Measurements from ENCODE around the gene SPINT1.
A peak's percentile ranks its signal among the peaks of the same experiment; 100 is the strongest.
"Not testable (repeated sequence)": the region's sequence is repeated elsewhere in the genome, so short reads cannot be mapped to it uniquely, and the experiment has no call there.

The SPINT1 gene

DNA sequence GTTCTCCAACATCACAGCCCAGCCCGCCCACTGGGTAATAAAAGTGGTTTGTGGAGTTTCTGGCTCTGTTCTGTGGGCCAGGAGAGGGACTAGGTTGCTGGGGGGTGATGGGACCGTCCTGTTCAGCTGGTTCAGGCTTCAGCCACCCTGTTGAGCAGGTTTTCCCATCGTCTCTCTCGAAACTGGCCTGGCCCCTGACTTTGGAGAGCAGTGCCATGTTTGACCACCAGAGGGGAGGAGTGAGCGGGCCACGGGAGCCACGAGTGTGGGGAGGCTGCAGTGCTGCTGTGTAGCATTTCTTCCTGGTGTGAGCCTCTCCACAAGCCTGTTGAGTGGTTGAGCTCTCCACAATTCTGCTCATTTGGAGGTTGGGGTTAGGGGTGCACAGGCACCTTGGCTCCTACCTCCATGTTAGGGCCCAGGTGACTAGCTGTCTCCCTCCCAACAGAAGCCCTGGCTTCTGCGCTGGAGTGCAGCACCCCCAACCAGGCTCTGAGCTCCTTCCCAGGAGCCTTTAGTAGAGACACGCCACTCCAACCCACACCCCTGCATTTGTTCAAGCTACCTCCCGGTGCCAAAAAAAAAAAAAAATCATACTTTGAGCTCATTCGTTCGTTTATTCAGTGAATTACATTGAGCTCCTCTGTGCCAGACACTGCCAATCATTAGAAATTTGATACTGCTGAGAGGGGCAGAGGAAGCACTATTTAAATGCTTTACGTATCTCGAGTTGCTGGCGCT, 13.9 kb downstream of the SPINT1 start:
- DNase-seq = peak in 40 of 51 donors; percentile 4 to 81 (median 30)

- no peak for DNase-seq
Observed at GRCh38 chr15:40858706-40859105, 14.9 kb downstream of the SPINT1 start.

DNA sequence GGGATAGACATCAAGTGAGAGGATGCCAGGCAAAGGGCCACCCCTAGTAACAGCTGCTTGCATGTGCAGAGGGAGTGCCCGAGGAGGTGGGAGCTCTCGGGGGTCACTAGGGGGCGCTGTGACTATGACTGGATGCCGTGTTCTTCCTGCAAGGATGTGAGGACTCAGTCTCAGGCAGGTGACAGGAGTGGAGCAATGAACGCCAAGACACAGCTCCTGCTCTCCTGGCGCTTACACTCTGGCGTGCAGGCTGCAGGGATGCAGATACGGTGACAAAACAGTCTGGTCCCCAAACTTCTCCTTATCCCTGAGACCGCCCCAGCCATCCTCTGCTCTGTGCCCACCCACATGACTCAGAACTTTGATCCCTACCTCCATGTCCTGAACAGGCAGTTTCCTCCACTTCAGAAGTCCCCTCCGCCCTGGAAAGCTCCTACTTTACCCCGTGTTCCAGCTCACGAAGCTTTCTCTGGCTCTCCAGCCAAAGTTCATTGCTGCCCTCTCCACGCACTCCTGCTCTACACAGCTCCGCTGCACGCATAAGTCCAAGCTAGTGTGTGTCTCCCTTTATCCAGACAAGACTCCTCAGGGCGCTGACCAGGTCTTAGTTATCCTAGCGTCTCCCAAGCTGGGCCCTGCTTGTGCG, 15.5 kb downstream of the SPINT1 start:
- peak in 38 of 51 donors; percentile 3 to 67 (median 28) for DNase-seq

DNA sequence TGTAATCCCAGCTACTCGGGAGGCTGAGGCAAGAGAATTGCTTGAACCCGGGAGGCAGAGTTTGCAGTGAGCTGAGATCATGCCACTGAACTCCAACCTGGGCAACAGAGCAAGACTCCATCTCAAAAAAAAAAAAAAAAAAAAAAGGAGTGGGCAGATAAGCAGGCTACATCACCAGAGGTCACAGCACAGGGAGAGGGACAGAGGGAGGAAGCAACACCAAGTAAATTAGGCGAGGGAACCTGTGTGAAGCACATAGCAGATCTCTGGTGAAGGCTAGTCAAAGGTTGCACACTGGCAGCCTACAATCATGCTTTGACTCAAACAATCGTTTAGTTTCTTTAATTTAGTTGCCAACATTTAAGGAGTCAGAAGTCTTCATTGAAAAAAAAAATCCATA, 17.3 kb downstream of the SPINT1 start:
- DNase-seq = not testable (repeated sequence)

DNA sequence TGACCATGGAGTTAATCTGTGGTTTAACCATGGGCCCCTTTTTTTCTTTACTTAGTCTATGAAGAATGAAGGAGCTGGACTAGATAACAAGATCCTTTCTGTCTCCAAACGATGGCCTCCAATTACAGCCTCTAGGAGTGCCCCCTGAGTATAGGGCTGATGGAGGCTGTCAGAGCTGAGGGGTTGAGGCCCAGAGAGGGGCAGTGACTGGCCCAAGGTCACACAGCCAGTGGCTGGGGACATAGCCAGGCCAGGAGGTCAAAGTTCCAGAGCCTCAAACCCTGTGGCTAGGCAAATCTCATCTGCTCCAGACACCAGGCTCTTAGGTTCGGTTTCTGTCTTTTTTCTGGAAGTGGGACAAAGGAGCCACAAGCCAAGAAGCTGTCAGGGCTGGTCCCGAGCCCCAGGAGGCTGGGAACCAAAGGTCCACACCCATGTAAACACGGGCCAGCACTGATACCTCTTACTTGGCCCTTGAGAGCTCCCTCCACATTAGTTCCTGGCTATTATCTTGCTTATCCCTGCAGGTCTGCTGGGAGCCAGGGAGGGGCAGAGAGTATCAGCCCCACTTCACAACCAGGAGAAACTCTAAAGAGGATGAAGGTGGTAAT, 19.9 kb downstream of the SPINT1 start:
- DNase-seq = no peak

GRCh38 chr15:40867199-40867598, 23.4 kb downstream of the SPINT1 start:
- no peak for DNase-seq

DNA sequence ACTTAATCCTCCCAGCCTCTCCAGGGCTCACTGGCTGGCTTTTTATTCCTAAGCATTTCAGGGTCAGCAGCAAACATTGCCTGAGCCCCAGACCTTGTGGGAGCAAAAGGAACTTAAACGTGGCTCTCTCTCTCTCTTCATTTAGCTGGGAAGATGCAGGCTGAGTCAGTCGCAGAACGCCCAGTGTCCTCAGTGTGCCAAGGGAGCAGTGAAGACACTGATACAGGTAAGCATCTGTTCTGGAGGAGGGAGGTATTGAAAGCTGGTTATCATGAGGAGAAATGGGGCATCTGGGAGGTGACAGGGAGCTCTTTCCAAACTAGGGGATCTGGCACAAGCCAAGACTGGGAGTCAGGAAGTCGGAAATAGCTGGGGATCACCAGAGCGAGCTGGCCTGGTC, 25.8 kb downstream of the SPINT1 start:
- no peak for DNase-seq

- no peak for DNase-seq
Observed at GRCh38 chr15:40870716-40871115, 26.9 kb downstream of the SPINT1 start.

DNA sequence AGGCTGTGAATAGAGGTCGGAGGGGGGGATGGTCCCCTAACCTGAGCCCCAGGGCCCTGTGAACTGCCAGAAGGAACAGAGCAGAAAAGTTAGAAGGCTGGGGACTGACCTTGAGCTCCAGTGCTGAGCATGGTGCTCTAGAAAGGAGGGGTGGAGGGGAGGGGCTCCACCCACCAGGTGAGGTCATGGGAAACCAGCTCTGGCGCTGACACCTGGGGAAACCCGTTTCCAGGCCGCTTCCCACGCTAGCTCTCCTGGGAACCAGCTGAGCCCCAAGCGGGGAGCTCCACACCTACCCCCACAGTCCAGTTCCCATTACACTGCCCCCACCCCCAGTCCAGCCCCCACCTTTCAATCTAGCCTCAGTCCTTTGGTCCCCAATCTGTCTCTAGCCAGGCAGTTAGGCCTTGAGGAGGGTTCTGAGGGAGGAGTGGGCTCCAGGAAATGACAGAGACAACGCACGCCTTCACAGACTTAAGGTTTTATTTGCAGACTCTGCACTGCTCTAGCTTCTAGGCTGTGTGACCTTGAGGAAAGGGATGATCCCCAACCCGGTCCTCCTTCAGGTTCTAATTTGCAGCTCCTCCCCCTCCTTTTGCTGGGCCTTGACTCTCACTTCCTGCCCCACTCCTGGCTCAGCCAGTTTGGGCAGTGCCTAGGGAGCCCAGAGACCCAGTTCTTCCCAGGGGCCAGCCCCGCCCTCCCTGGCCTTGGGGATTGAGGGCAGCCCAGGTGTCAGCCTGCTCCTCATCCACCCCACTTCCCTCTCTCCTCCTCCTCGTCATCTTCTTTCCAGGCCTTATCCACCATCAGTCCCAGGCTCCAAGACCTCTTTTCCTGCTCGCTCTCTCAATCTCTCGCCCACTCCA, 28.1 kb downstream of the SPINT1 start:
- no peak for DNase-seq

DNA sequence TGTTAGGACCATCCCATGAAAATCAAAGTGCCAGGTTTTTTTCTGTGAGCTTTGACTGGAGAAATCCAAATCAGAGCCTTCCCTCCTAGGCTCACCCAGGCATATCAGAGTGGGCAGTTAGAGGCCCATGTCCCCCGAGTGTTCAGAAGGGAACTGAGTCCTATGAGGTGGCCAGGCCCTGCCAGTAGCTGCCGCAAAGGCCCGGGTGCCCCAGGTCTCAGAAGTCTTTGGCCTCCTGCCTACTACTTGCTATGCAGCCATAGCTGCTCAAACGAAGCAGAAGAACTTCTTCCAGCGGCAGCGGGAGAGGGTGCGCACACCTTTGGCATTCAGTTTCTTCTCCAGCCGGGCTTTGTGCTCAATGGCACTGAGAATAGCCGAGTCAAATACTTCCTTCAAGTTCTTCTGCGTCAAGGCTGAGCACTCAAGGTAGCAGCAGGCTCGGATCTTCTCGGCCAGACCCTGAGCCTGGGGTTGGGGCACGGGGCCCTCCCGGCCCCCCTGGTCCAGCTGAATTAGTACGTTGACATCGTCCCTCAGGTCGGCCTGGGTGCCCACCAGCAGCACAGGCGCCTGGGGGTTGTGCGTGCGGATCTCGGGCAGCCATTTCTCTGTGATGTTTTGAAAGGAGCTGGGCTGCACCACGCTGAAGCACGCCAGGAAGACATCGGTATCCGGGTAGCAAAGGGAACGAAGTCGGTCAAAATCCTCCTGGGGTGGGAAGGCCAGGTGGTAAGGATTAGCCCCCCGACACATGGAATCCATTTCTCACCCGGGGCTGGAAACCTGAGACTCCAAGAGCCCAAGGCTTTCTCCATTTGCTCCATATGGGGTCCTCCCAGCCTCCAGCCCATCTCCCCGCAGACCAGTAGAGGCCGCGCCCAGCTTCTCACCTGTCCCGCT, 29.2 kb downstream of the SPINT1 start:
- no peak for DNase-seq

- peak in 24 of 51 donors; percentile 3 to 41 (median 12) for DNase-seq
Observed at GRCh38 chr15:40873694-40874561, 30.1 kb downstream of the SPINT1 start, which contains the start of gene RHOV. TSS of gene RHOV (minus strand) at chr15:40874234. CDS start at chr15:40874139, 95 bp downstream.

- DNase-seq = no peak
Observed at GRCh38 chr15:40875991-40876730, 32.3 kb downstream of the SPINT1 start.

DNA sequence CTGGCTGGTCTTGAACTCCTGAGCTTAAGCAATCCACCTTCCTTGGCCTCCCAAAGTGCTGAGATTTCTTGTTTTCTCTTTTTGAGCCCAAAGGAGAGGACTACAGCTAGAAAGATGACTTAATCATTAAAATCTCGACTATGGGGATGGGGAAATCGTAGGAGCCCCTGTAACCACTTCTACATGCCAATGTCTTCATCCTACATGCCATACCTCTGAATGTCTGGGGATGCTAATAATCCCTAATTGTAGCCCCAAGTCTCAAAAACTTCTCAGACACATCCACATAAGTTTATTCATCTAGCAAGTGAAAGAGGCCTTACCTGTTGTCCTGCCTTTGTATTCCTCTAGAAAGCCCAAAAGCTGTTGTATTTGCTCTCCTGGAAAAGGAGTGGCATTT, 33.8 kb downstream of the SPINT1 start:
- no peak for DNase-seq

DNA sequence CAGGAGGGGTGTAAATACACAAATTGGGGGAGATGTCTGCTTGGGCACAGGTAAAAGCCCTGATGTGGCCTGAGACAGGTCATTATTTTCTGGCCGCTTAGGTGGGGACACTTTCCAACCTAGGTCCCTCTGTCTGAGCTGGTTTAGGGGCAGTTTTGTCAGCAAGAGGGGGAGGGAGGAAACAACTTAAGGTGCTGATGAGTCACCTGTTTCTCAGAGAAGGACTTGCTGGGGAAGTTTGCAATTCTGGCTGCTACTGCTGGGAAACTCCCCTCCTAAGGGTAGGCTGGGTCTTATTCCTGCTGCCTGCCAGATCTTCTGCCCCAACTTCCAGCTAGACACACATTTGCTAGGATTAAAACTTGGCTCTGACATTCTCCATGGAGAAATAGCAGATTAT, 34.9 kb downstream of the SPINT1 start:
- no peak for DNase-seq

- DNase-seq = no peak
Observed at GRCh38 chr15:40879609-40880008, 35.8 kb downstream of the SPINT1 start.

DNA sequence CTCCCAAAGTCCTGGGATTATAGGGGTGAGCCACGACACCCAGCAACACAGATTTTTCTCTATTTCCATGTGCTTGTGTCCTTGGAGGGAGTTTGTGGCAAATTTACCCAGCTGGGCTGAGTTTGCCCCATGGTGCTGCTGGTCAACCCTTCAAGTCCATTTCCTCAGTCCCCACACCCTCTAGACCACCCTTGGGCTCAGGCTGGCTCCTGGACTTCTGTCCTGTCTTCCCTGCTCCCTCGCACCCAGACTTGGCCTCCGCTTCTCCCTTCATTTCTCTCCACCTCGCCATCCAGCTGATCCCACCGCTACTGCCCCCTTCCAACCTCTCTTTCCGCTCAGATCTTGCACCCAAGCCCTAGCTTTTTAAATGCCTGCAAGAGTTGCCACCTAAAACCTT, 37.5 kb downstream of the SPINT1 start:
- DNase-seq = no peak

- no peak for DNase-seq
Observed at GRCh38 chr15:40886586-40886985, 42.7 kb downstream of the SPINT1 start.

DNA sequence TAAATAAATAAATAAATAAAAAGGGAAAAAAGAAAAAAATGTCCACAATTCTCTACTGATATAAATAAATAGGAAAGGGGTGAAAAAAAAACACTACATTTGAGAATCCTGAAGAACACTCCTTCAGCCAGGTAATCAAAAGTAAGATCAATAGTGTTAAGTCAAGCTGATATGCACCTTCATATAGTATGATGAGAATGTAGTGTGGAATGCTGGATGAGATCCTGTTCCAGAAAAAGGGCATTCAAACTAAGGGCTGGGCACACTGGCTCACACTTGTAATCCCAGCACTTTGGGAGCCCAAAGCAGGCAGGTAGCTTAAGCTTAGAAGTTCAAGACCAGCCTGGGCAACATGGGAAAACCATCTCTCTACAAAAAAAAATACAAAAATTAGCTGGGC, 45.3 kb downstream of the SPINT1 start:
- DNase-seq = no peak

DNA sequence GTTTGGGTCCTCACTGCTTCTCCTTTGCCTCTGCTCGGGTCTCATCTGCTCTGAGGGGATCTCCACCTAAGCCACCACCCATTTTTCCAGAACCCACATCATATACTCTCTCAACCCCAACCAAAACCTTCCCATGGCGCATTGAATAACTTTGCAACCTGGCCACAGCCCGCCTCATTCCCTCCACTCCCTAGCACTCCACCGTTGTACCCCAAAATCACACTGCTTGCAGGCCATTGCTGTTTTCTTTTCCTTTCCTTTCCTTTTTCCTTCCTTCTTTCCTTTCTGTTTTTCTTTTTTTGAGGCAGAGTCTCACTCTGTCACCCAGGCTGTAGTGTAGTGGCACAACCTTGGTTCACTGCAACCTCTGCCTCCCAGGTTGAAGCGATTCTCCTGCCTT, 47.3 kb downstream of the SPINT1 start:
- DNase-seq = no peak
